ENCODE data around the gene FBXL19.

The FBXL19 gene

GRCh38 chr16:30989469-30990047, 66.2 kb downstream of the FBXL19 start:
- no peak for DNase-seq (ENCODE audit: low read depth)

DNA sequence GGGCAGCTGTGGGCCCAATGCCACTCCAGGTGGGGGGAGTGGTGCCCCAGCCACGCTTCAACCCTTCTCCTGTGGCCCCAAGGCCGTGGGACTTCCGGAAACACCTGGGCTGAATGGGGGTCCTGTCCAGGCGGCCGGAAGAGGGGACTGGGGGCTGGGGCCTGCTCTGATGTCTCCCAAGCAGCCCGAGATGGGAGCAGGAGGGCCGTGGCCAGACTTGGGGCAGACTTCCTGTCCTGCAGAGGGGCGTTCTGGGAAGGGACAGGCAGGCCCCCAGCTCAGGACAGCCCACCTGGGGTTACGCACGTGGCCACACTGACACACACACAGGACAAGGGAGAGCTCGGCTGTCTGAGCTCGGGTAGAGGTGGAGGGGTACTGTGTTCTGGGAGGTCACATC, 66.7 kb downstream of the FBXL19 start:
- DNase-seq (ENCODE audit: low read depth) = no peak

GRCh38 chr16:30991052-30991451, 67.7 kb downstream of the FBXL19 start:
- no peak for DNase-seq (ENCODE audit: low read depth)

- no peak for DNase-seq (ENCODE audit: low read depth)
Measured at GRCh38 chr16:30992276-30992780, 69.0 kb downstream of the FBXL19 start.

- DNase-seq (ENCODE audit: low read depth) = no peak
Measured at GRCh38 chr16:30992931-30993816, 69.8 kb downstream of the FBXL19 start.

DNA sequence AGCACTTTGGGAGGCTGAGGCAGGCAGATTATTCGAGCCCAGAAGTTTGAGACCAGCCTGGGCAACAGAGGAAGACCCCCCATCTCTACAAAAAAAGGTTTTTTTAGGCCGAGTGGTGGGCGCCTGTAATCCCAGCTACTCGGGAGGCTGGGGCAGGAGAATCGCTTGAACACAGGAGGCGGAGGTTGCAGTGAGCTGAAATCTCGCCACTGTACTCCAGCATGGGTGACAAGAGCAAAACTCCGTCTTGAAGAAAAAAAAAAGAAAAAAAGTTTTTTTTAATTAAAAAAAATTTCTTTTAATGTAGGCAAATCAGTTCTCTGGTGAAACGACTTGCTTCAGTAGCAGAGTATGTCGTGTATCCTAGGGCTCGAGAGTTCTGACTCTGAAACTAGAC, 72.6 kb downstream of the FBXL19 start:
- DNase-seq (ENCODE audit: low read depth) = no peak

GRCh38 chr16:30996324-30996984, 73.1 kb downstream of the FBXL19 start:
- no peak for DNase-seq (ENCODE audit: low read depth)

- DNase-seq (ENCODE audit: low read depth) = peak; percentile 39
Measured at GRCh38 chr16:30996985-30997724, 73.8 kb downstream of the FBXL19 start.

GRCh38 chr16:30997725-30998711, 74.6 kb downstream of the FBXL19 start:
- DNase-seq (ENCODE audit: low read depth) = peak; percentile 48
